Cardiac fibroblast (primary cell): Measurements from ENCODE around the gene GHITM.

Experiments used
- DNase-seq, 2 donors: peaks; one replicate each; pipeline versions ENCODE4 v3.0.0 to v3.0.0-alpha.2; 2010; ENCODE audit warnings: low read depth in 2 of 2
- H3K4me3 ChIP-seq, 2 donors: replicated peaks in 1 of 2; 1 replicate in 1 of 2; 2 replicates in 1 of 2; pipeline ENCODE4 v1.5.1; 2011; ENCODE audit warnings: low read depth in 2 of 2, low read length in 2 of 2, mild to moderate bottlenecking in 2 of 2, moderate library complexity in 1 of 2
- TF ChIP-seq, protein P1 (sequence below): IDR thresholded peaks from one replicate; pipeline ENCODE4 v1.5.1; 2011; ENCODE audit warnings: low read depth, mild to moderate bottlenecking, low read length, inconsistent platforms

GHITM gene

DNA sequence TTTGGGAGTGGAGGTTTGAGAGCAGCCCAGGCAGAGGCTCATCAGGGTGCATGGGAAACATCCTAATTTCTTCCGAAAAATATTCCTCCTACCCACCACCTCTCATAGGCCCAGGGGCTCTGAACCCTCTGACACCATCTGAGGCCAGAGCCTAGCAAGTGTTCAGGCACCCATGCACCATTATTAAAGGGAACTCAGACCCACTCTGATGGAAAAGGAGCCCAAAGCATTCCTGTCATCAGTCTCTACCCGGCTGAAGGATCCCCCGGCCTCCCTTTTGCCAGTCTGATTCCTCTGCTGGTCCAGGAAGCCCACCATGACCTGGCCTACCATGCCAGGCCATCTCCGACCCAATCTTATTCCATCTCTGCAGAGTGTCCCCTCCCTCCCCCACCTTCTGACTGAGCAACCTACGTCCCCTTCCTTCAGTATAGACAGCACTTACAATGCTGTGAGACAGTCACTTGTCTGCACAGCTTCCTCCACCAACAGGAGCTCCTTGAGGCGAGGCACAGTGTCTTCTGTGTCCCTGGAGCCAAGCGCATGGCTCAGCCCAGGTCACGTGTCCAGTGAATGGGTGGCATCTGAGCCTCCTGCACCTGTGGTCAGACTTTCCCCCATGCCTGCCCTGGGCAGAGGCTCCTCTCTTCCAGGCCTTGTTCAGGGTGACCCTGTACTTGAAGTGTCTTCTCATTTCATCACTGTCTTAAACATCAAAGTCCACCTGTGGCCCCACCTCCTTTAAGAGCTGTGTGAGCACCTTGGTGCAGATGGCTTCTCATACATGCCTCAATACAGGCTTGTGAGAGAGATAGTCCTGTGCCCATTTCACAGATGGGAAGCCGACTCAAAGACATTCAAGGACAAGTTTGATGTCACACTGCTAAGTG is 33.4 kb downstream of the GHITM start:
- TF ChIP-seq, protein P1, sequence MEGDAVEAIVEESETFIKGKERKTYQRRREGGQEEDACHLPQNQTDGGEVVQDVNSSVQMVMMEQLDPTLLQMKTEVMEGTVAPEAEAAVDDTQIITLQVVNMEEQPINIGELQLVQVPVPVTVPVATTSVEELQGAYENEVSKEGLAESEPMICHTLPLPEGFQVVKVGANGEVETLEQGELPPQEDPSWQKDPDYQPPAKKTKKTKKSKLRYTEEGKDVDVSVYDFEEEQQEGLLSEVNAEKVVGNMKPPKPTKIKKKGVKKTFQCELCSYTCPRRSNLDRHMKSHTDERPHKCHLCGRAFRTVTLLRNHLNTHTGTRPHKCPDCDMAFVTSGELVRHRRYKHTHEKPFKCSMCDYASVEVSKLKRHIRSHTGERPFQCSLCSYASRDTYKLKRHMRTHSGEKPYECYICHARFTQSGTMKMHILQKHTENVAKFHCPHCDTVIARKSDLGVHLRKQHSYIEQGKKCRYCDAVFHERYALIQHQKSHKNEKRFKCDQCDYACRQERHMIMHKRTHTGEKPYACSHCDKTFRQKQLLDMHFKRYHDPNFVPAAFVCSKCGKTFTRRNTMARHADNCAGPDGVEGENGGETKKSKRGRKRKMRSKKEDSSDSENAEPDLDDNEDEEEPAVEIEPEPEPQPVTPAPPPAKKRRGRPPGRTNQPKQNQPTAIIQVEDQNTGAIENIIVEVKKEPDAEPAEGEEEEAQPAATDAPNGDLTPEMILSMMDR, result no peak
- DNase-seq, result no peak
- H3K4me3 ChIP-seq, result no peak overlapping the region

- TF ChIP-seq, protein P1, result no peak
- H3K4me3 ChIP-seq, result no peak within 1 kb of the TSS
- DNase-seq, result no peak
Observed at GRCh38 chr10:84173501-84173929, 34.2 kb downstream of the GHITM start, which contains the start of gene GPR15LG. Gene GPR15LG, plus strand, starts transcription at chr10:84173801. Its CDS starts 51 bp downstream, at chr10:84173852.

GRCh38 chr10:84175436-84175835 is 36.1 kb downstream of the GHITM start:
- no peak overlapping the region for H3K4me3 ChIP-seq
- TF ChIP-seq, protein P1, result no peak
- no peak for DNase-seq

DNA sequence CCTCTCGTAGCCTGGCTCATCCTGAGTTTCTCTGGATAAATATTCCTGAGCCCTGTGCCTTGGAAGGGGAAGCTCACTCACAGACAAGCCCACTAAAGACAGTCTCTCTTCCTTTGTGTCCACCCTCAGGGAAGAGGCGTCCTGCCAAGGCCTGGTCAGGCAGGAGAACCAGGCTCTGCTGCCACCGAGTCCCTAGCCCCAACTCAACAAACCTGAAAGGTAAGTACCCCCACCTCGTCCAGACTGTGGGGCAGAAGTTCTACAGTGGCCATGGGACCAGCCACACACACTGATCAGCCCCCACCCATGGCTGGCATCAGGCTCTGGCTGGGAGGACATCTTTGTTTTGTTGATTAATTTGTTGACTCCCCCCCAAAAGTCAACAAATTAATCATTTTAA is 37.0 kb downstream of the GHITM start:
- TF ChIP-seq, protein P1, result no peak
- DNase-seq, result no peak
- H3K4me3 ChIP-seq, result no peak overlapping the region

GRCh38 chr10:84176836-84177474 is 37.6 kb downstream of the GHITM start:
- TF ChIP-seq, protein P1, result no peak
- no peak overlapping the region for H3K4me3 ChIP-seq
- no peak for DNase-seq

DNA sequence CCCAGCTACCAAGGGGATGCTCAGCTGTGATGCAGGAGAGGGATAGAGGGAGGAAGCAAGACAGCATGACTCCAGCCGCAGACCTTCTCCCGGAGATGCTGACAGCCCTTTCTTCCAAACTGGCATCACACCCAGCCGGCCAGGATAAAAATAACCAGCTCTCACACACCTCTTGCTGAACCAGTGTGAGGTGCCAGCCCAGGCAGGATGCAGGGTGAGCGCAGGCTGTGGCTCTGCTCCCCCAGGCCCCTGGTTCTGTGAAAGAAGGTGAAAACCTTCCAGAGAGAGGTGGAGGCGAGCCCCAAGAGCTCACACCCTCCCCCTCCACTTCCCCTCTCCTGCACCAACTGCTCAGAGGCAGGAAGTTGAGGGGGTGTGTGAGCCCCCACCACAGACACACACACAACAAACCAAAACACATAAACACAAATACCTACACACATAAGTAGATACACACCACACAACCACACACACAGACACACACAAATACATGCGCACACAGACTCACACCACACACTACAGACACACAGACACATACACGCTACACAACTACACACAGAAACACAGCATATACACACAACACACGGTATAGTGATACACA is 38.3 kb downstream of the GHITM start:
- TF ChIP-seq, protein P1, result no peak
- DNase-seq, result no peak
- H3K4me3 ChIP-seq, result no peak overlapping the region
